IgD-negative memory B cell (primary cell): Measurements from ENCODE around the gene GNG3. TPM values are rescaled to one million over a fixed set of nuclear protein-coding genes. Genes with fewer than 3 reads are reported as not detected.
A peak's percentile ranks its signal among the peaks of the same experiment; 100 is the strongest.

Experiments used
- H3K27ac Mint-ChIP-seq, 3 donors: one replicate each; pipeline ENCODE4 v1.8.0; 2020 to 2022; ENCODE audit warnings: mild to moderate bottlenecking in 3 of 3, mixed read lengths in 3 of 3, moderate library complexity in 1 of 3
- H3K27me3 Mint-ChIP-seq: one replicate; pipeline ENCODE4 v1.8.0; 2021; ENCODE audit warnings: mixed read lengths
- H3K36me3 Mint-ChIP-seq: one replicate; pipeline ENCODE4 v1.8.0; 2020; ENCODE audit warnings: mild to moderate bottlenecking, mixed read lengths
- H3K4me1 Mint-ChIP-seq, 3 donors: one replicate each; pipeline ENCODE4 v1.8.0; 2020 to 2022; ENCODE audit warnings: mixed read lengths in 3 of 3, mild to moderate bottlenecking in 1 of 3
- H3K4me3 Mint-ChIP-seq, 4 donors: one replicate each; pipeline ENCODE4 v1.8.0; 2020 to 2022; ENCODE audit warnings: mild to moderate bottlenecking in 4 of 4, mixed read lengths in 4 of 4, moderate library complexity in 3 of 4
- H3K9me3 Mint-ChIP-seq, 3 donors: one replicate each; pipeline ENCODE4 v1.8.0; 2020 to 2021; ENCODE audit warnings: mixed read lengths in 3 of 3, mild to moderate bottlenecking in 1 of 3
- polyA plus RNA-seq: library from polyadenylated mRNA; unstranded; fragments of 300-500 nt; fragmentation: Illumina TruSeq; gene quantifications from one replicate; pipeline ENCODE4 v1.2.3, GENCODE V29; 2021

Gene GNG3
- polyA plus RNA-seq, 1 donor from 2014 or later: 13.3 TPM

DNA sequence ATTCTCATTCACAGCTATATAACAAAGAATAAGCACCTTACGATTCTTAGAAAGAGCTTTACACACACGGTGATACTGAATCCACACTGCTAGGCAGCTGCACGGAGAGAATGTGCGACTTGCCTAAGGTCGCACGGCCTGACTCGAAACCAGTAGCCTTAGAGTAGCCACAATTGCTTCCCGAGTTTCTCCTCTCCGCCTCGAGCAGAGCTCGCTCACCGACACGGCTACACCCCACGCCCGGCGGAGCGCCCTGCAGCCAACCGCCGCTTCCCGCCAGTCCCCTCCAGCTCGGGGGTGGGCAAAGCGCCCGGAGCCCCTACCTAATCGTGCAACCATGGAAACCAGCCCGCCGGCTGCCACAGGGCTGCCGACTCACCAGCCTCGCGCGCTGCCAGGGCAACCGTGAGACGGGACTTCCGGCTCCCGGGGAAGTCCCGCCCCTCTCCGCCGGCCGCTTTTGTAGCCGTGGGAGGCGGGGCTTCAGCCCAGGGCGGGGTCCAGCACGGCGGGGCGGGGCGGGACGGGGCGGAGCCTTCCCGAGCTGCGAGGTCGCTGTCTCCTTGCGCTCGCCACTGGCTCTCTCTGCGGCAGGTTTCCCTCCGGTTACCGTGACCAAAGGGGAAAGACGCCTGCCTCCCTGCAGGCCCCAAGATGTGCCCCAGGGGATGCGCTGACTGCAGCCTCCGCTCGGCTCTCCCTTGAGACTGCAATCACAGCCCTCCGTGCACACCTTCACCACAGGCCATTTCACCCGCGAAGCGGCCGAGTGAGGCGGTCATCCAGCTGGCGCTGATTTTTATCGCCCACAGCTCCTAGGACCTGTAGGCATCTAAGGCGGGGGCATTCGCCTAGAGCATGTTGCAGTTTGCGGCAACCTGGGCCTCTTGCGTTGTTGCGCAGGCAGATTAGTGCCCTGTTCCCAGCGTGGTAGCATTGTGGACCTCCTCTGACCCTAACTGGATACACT, 1.3 kb upstream of the GNG3 start:
- Mint-ChIP-seq H3K27ac (peak overlapping the region; percentile 94 to 96 (median 96)), H3K4me1 (peaks cover 28 to 34% (median 29%) of the 10 kb centered on the region in 3 donors), H3K27me3 (no peaks in the 10 kb centered on the region), H3K36me3 (peaks cover 3% of the 10 kb centered on the region), H3K4me3 (peak overlapping the region; percentile 90 to 99 (median 96)), H3K9me3 (no peaks in the 10 kb centered on the region)

DNA sequence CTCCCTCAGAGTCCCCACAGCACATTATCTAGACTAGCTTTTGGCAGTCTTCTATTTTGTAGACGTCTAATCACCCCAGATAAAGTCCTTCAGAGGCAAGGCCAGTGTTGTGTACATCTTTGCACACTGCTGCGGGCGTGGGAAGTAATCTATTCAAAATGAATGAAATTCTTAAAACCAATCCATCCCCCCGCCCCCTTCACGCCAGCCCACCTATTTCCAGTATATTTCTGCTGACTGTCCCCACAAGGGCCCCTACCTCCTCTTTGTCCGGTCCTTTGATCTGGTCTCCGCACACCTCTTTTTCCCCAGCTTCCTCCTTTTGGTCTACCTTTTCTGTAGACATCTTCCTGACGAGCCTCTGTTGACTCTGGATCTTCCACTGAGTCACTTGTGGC, 627 bp upstream of the GNG3 start:
- peaks cover 28 to 34% (median 29%) of the 10 kb centered on the region in 3 donors for H3K4me1 Mint-ChIP-seq
- peaks cover 3% of the 10 kb centered on the region for H3K36me3 Mint-ChIP-seq
- peak overlapping the region; percentile 90 to 99 (median 94) for H3K4me3 Mint-ChIP-seq
- no peaks in the 10 kb centered on the region for H3K9me3 Mint-ChIP-seq
- peak overlapping the region in 2 of 3 donors; percentile 96 for H3K27ac Mint-ChIP-seq
- H3K27me3 Mint-ChIP-seq: no peaks in the 10 kb centered on the region

DNA sequence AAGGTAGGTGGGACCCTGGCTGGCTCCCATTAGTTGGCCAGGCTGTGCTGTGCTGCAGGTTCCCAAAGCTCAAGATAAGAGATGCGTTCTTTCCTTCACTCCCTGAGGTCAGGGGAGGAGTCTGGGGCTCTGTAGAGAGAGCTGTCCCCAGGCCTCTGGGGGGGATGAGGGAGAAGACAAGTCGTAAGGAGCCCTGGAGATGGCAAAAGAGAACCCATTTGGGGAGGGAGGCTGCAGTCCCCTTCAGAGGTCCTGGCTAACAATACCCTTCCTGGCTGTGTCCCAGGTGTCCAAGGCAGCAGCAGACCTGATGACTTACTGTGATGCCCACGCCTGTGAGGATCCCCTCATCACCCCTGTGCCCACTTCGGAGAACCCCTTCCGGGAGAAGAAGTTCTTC, 916 bp downstream of the GNG3 start:
- no peaks in the 10 kb centered on the region for H3K36me3 Mint-ChIP-seq
- H3K4me1 Mint-ChIP-seq: peaks cover 31 to 44% (median 43%) of the 10 kb centered on the region in 3 donors
- H3K4me3 Mint-ChIP-seq: peak overlapping the region; percentile 90 to 99 (median 94)
- no peaks in the 10 kb centered on the region for H3K27me3 Mint-ChIP-seq
- no peaks in the 10 kb centered on the region for H3K9me3 Mint-ChIP-seq
- peak overlapping the region; percentile 96 to 97 (median 96) for H3K27ac Mint-ChIP-seq

DNA sequence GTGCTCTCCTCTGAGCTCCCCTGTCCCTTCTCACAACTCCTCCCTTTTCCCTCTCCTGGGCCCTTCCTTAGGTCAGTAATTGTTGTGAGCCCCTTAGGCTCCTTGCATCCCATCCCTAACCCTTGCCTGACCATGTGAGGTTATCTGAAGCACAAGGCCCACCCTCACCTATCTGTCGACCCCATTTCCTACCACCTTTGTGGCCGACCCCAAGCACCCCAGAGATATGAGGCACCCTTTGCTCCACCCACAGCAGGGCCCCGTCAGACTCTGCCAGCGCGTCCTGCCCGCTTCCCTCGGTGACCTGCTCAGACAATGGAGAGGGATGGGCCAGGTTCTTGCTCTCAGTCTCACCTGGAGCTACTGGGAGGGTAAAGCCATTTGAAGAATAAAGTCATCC, 1.3 kb downstream of the GNG3 start:
- Mint-ChIP-seq H3K4me3 (peak overlapping the region; percentile 90 to 99 (median 94)), H3K27ac (peak overlapping the region; percentile 96 to 97 (median 96)), H3K9me3 (no peaks in the 10 kb centered on the region), H3K36me3 (no peaks in the 10 kb centered on the region), H3K4me1 (peaks cover 31 to 47% (median 45%) of the 10 kb centered on the region in 3 donors), H3K27me3 (no peaks in the 10 kb centered on the region)

GRCh38 chr11:62709247-62710000, 1.9 kb downstream of the GNG3 start:
- H3K36me3 Mint-ChIP-seq: no peaks in the 10 kb centered on the region
- H3K4me1 Mint-ChIP-seq: peaks cover 35 to 48% (median 45%) of the 10 kb centered on the region in 3 donors
- H3K27ac Mint-ChIP-seq: peak overlapping the region; percentile 96 to 97 (median 96)
- peak overlapping the region; percentile 90 to 99 (median 94) for H3K4me3 Mint-ChIP-seq
- no peaks in the 10 kb centered on the region for H3K9me3 Mint-ChIP-seq
- H3K27me3 Mint-ChIP-seq: no peaks in the 10 kb centered on the region

- peak overlapping the region; percentile 96 to 97 (median 96) for H3K27ac Mint-ChIP-seq
- peaks cover 2% of the 10 kb centered on the region for H3K36me3 Mint-ChIP-seq
- H3K4me3 Mint-ChIP-seq: peak overlapping the region; percentile 90 to 99 (median 94)
- no peaks in the 10 kb centered on the region for H3K9me3 Mint-ChIP-seq
- no peaks in the 10 kb centered on the region for H3K27me3 Mint-ChIP-seq
- peaks cover 35 to 48% (median 45%) of the 10 kb centered on the region in 3 donors for H3K4me1 Mint-ChIP-seq
Observed at GRCh38 chr11:62710001-62710345, 2.5 kb downstream of the GNG3 start.

DNA sequence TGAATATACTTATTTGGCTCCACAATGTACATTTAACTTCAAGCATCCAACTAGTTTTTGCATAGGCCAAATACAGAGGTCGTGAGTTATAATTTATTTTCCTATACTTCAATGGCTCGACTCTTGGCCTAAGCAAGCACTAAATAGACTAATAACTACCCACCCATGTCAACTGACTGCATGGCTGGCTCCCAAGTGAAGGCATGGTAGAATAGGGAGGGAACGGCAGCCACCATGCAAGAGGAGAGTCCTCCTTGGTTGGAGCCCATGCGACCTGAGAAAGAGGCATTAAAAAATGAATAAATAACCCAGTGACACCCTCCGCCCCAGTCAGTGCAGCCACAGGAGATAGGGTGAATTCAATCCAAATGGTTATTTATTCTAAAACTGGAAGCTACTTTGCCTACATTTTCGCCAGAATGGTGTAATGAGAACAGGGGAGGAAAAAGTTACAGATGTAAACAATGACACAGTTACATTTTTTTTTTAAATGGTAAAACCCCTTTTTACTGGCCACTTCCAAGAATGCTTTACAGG, 4.9 kb downstream of the GNG3 start:
- Mint-ChIP-seq H3K27ac (peak overlapping the region; percentile 84 to 91 (median 89)), H3K36me3 (peaks cover 2% of the 10 kb centered on the region), H3K4me1 (peaks cover 22 to 37% (median 34%) of the 10 kb centered on the region in 3 donors), H3K4me3 (peak overlapping the region in 2 of 4 donors; percentile 78 to 80), H3K27me3 (no peaks in the 10 kb centered on the region), H3K9me3 (no peaks in the 10 kb centered on the region)

GRCh38 chr11:62712861-62713260, 5.4 kb downstream of the GNG3 start:
- Mint-ChIP-seq H3K4me1 (peaks cover 19 to 36% (median 31%) of the 10 kb centered on the region in 3 donors), H3K27me3 (no peaks in the 10 kb centered on the region), H3K36me3 (peaks cover 2% of the 10 kb centered on the region), H3K4me3 (peak overlapping the region in 2 of 4 donors; percentile 78 to 80), H3K27ac (peak overlapping the region; percentile 84 to 91 (median 89)), H3K9me3 (no peaks in the 10 kb centered on the region)

GRCh38 chr11:62713343-62713742, 5.9 kb downstream of the GNG3 start:
- Mint-ChIP-seq H3K36me3 (peaks cover 5% of the 10 kb centered on the region), H3K4me3 (peak overlapping the region in 2 of 4 donors; percentile 78 to 80), H3K27me3 (no peaks in the 10 kb centered on the region), H3K27ac (peak overlapping the region in 2 of 3 donors; percentile 46 to 91), H3K9me3 (no peaks in the 10 kb centered on the region), H3K4me1 (peaks cover 17 to 34% (median 27%) of the 10 kb centered on the region in 3 donors)

DNA sequence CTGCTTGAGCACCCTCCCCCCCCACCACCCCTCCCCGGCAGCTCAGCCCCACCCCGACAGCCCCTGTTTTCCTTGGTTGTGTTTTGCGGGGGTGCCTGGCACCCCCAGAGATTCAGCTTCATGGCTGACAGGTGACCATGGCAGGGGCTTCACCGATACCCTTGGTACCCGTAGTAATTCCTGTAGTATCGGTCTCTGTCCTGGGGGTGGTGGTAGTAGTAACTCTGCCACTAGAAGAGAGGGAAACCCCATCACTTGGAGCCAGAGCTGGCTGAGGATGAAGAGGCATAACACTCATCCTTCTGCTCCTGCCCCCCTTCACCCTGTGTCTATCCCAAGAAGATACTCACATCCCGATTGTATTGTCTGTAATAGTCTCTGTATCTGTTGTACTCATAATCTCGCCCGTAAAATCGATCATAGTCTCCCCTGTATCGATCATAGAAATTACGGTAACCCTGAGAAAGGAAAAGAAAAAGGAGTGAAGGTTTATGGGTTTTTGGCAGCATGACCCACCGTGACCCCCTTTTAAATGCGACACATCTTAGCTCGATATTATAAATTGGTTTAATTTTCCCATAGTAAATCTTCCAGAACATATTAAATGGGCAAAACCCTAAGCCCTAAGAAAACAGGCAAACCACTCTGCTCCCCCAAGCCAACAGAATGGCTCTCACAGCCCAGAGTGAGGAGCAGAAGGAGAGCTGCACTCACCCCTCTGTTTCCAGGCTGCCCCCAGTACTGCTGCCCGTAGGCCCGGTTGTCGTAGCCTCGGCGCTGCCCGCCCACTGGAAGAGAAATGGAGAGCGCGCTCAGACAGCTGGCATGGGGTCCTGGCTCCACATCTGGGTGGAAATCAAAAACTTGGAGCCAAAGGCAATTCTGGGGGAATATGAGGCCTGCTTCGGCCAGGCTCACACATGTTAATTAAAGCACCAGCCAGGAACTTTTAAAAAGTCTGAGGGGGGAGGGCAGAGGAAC, 8.0 kb downstream of the GNG3 start:
- peak overlapping the region in 1 of 4 donors; percentile 68 for H3K4me3 Mint-ChIP-seq
- H3K27ac Mint-ChIP-seq: peak overlapping the region in 1 of 3 donors; percentile 60
- no peaks in the 10 kb centered on the region for H3K27me3 Mint-ChIP-seq
- peaks cover 7% of the 10 kb centered on the region for H3K36me3 Mint-ChIP-seq
- peaks cover 15 to 21% (median 18%) of the 10 kb centered on the region in 3 donors for H3K4me1 Mint-ChIP-seq
- no peaks in the 10 kb centered on the region for H3K9me3 Mint-ChIP-seq

DNA sequence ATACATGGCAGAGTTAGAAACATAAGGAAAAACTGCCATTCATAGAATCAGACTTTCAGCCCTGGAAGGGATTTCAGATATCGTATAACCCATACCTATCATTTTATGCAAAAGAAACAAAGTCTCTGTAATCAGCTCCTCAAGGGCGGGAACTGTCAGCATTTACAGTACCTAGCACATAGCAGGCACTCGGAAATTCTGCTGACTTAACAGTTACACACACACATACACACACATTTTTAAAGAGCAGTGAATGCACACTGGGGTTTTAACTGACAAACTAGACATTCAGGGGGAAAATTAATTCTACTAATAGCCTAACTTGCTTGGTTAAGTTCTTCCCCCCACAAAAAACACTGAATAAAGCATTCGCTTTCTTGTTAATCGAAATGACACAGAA, 8.7 kb downstream of the GNG3 start:
- no peaks in the 10 kb centered on the region for H3K27me3 Mint-ChIP-seq
- H3K36me3 Mint-ChIP-seq: peaks cover 9% of the 10 kb centered on the region
- H3K27ac Mint-ChIP-seq: peak overlapping the region in 2 of 3 donors; percentile 60 to 63
- no peaks in the 10 kb centered on the region for H3K9me3 Mint-ChIP-seq
- H3K4me1 Mint-ChIP-seq: peaks cover 18 to 21% (median 21%) of the 10 kb centered on the region in 3 donors
- H3K4me3 Mint-ChIP-seq: no peak overlapping the region

DNA sequence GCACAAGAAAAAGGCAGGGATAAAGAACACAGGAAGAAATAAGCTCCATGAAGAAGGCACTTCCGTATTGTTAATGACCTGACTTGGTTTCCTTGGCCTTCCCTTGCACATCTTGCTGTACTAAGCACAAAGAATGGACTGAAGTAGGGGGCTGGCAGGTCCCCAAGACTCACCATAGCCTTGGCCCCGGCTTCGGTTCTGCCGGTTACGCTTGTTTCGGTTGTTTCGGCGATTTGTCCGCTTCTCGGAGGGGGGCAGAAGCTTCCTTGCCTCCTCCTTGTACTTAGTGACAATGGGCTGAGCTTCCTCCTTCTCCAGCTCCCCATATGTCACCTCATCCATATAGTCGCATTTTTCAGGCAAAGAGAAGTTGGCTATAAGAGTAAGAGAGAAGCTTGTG, 9.3 kb downstream of the GNG3 start:
- Mint-ChIP-seq H3K9me3 (no peaks in the 10 kb centered on the region), H3K27me3 (no peaks in the 10 kb centered on the region), H3K27ac (peak overlapping the region in 1 of 3 donors; percentile 60), H3K36me3 (peaks cover 9% of the 10 kb centered on the region), H3K4me1 (peaks cover 18 to 21% (median 21%) of the 10 kb centered on the region in 3 donors), H3K4me3 (no peak overlapping the region)

DNA sequence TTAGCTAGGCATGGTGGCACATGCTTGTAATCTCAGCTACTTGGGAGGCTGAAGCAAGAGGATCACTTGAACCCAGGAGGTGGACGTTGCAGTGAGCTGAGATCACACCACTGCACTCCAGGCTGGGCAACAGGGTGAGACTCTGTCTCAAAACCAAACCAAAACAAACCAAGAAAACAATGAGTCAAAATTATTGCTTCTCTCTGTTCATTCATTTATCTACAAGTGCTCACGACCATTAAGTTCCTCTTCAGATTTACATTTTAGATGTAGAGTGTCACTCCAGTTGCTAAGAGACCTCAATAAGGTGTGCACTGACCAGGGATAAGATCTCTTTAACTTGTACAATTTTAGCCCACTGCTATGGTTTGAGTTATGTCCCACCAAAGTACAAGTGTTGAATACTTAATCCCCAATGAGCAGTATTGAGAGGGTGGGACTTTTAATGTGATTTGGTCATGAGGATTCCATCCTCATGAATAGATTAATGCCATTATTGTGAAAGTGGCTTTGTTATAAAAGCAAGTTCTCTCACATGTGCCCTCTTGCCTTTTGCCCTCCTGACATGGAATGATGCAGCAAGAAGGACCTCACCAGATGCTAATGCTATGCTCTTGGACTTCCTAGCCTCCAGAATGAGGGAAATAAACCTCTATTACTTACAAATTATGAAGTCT, 12.0 kb downstream of the GNG3 start:
- Mint-ChIP-seq H3K4me1 (peaks cover 15 to 23% (median 20%) of the 10 kb centered on the region in 3 donors), H3K4me3 (peak overlapping the region in 1 of 4 donors; percentile 36), H3K27ac (peak overlapping the region in 2 of 3 donors; percentile 15 to 75), H3K9me3 (no peaks in the 10 kb centered on the region), H3K27me3 (no peaks in the 10 kb centered on the region), H3K36me3 (peaks cover 10% of the 10 kb centered on the region)
